CD8-positive, alpha-beta memory T cell (primary cell): Measurements from ENCODE around the gene DTNB. TPM values are rescaled to one million over a fixed set of nuclear protein-coding genes. Genes with fewer than 3 reads are reported as not detected.

ENCODE experiments used
- CTCF ChIA-PET: fragments of 350-600 bp; sonication (Branson Sonifier 250); formaldehyde crosslinking; loops from one replicate; lab custom pipeline; 2021; ENCODE audit warnings: antibody characterized with exemption; lab: Charles Lee
- POLR2A ChIA-PET: fragments of 350-600 bp; sonication (Branson Sonifier 250); formaldehyde crosslinking; loops from one replicate; lab custom pipeline; 2021; ENCODE audit warnings: antibody characterized with exemption; lab: Charles Lee
- DNase-seq, 5 donors: peaks; one replicate each; pipeline versions ENCODE4 v3.0.0 to v3.0.0-alpha.2; 2020 to 2022; ENCODE audit warnings: mixed read lengths in 1 of 5
- H3K27ac ChIP-seq: one replicate; pipeline ENCODE4 v1.7.0; 2013; ENCODE audit warnings: low read depth, mild to moderate bottlenecking, low read length, moderate library complexity
- H3K27me3 ChIP-seq: 2 replicates; pipeline ENCODE4 v1.7.0; 2013; ENCODE audit warnings: low read length, mild to moderate bottlenecking; ENCODE audit not compliant: insufficient read depth, poor library complexity, severe bottlenecking
- H3K36me3 ChIP-seq: 2 replicates; pipeline ENCODE4 v1.7.0; 2013; ENCODE audit warnings: mild to moderate bottlenecking, low read length, moderate library complexity; ENCODE audit not compliant: insufficient read depth
- H3K4me1 ChIP-seq: 2 replicates; pipeline ENCODE4 v1.7.0; 2013; ENCODE audit warnings: mild to moderate bottlenecking, low read length, moderate library complexity; ENCODE audit not compliant: insufficient read depth
- H3K4me3 ChIP-seq: 2 replicates; pipeline ENCODE4 v1.7.0; 2013; ENCODE audit warnings: mild to moderate bottlenecking, low read length
- H3K9me3 ChIP-seq: 2 replicates; pipeline ENCODE4 v1.7.0; 2013; ENCODE audit warnings: mild to moderate bottlenecking, low read length
- H3K27ac Mint-ChIP-seq, 8 donors: one replicate each; pipeline ENCODE4 v1.8.0; 2020 to 2021; ENCODE audit warnings: mixed read lengths in 8 of 8, mild to moderate bottlenecking in 6 of 8, inconsistent platforms in 3 of 8, moderate library complexity in 3 of 8
- H3K27me3 Mint-ChIP-seq, 2 donors: one replicate each; pipeline ENCODE4 v1.8.0; 2020 to 2021; ENCODE audit warnings: mixed read lengths in 2 of 2, mild to moderate bottlenecking in 1 of 2, moderate library complexity in 1 of 2
- H3K36me3 Mint-ChIP-seq, 3 donors: one replicate each; pipeline ENCODE4 v1.8.0; 2020 to 2021; ENCODE audit warnings: mixed read lengths in 3 of 3, inconsistent platforms in 1 of 3, mild to moderate bottlenecking in 1 of 3
- H3K4me1 Mint-ChIP-seq, 3 donors: one replicate each; pipeline ENCODE4 v1.8.0; 2020 to 2021; ENCODE audit warnings: mixed read lengths in 3 of 3, inconsistent platforms in 1 of 3, mild to moderate bottlenecking in 1 of 3
- H3K4me3 Mint-ChIP-seq, 7 donors: one replicate each; pipeline ENCODE4 v1.8.0; 2020 to 2021; ENCODE audit warnings: mixed read lengths in 7 of 7, mild to moderate bottlenecking in 6 of 7, moderate library complexity in 4 of 7, inconsistent platforms in 2 of 7
- H3K9me3 Mint-ChIP-seq, 5 donors: one replicate each; pipeline ENCODE4 v1.8.0; 2020 to 2022; ENCODE audit warnings: mixed read lengths in 5 of 5, mild to moderate bottlenecking in 3 of 5, moderate library complexity in 2 of 5, inconsistent platforms in 1 of 5
- polyA plus RNA-seq: library from polyadenylated mRNA; unstranded; fragments of 300-500 nt; fragmentation: Illumina TruSeq; gene quantifications from one replicate; pipeline ENCODE4 v1.2.3, GENCODE V29; 2021
- total RNA-seq, 2 experiments: library from RNA; stranded (reverse); gene quantifications; one replicate each; pipeline ENCODE4 v1.2.3, GENCODE V29; 2021

DTNB gene
- total and polyA plus RNA-seq, 3 experiments from 2014 or later, result 15.2 to 19.4 (median 16.8) TPM

DNA sequence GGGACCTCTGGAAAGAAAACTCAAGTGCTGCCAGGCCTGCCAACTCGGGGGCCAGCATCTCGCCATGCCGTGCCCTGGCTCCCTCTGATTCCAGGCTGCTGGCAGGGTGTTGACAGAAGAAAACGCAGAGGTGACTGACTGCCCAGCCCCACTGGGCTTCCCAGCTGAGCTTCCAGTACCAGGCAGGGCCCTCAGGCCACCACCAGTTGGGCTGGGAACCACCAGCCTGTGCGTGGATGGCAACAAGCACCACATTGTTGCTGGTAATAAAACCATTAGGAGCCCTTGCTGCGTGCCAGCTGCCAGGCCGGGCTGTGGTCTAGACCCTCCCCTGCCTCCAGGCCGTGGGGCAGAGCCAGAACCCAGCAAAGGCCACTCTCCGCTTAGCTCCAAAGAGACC is 340.8 kb downstream of the DTNB start:
- peak overlapping the region in 5 of 8 donors; percentile 10 to 85 (median 52) for H3K27ac Mint-ChIP-seq
- ChIA-PET CTCF (interaction anchor here (1.4 to 1.9 kb wide), 2 partner anchors 10 to 30 kb away, joined by 3 to 6 read pairs; no protein-coding TSS in a partner anchor), POLR2A (no interaction called here)
- no peaks in the 10 kb centered on the region for H3K9me3 ChIP-seq
- no peaks in the 10 kb centered on the region for H3K36me3 ChIP-seq
- no peaks in the 10 kb centered on the region for H3K27me3 Mint-ChIP-seq
- DNase-seq, result no peak
- no peak overlapping the region for H3K4me3 Mint-ChIP-seq
- no peak overlapping the region for H3K27ac ChIP-seq
- H3K36me3 Mint-ChIP-seq, result peaks cover 4 to 15% (median 8%) of the 10 kb centered on the region in 3 donors
- peaks cover 60 to 73% (median 71%) of the 10 kb centered on the region in 3 donors for H3K4me1 Mint-ChIP-seq
- no peak overlapping the region for H3K4me3 ChIP-seq
- peaks cover 0 to 4% (median 2%) of the 10 kb centered on the region in 5 donors for H3K9me3 Mint-ChIP-seq
- no peaks in the 10 kb centered on the region for H3K27me3 ChIP-seq
- H3K4me1 ChIP-seq, result peaks cover 37% of the 10 kb centered on the region

DNA sequence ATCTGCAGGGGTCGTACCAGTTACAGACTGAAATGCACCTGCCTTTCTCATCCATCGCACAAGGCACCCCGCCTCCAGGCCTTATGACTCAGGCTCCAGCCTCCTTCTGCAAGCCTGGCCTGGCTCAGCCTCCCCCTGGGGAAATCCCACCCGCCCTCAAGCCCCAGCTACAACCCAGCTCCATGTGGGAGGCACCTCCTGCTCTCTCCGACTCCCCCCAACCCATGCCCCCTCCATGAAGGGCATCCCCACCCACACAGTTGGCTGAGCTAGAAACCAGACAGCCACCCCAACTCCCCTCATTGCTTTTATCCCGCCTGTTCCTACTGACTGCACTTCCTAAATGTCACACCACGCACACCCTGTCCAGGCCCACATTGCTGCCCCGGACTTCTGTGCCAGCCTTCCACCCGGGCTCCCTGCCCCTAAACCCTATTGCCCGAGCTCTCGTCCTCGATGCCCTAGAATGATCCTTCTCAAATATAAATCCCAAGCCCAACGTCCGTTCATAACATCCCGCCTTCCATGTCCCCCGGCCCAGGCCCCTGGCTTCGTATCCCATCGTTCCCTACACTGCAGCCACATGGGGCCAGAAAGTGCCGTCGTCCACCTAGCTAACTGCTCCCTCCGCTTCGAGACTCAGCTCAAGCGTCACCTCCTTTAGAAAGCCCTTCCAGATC is 341.6 kb downstream of the DTNB start:
- DNase-seq, result no peak
- H3K36me3 ChIP-seq, result no peaks in the 10 kb centered on the region
- no peak overlapping the region for H3K27ac ChIP-seq
- H3K27me3 Mint-ChIP-seq, result no peaks in the 10 kb centered on the region
- peaks cover 54 to 69% (median 64%) of the 10 kb centered on the region in 3 donors for H3K4me1 Mint-ChIP-seq
- H3K4me3 Mint-ChIP-seq, result peak overlapping the region in 1 of 7 donors; percentile 44
- peak overlapping the region in 5 of 8 donors; percentile 1 to 88 (median 56) for H3K27ac Mint-ChIP-seq
- peaks cover 10 to 21% (median 14%) of the 10 kb centered on the region in 3 donors for H3K36me3 Mint-ChIP-seq
- H3K4me1 ChIP-seq, result peaks cover 30% of the 10 kb centered on the region
- H3K4me3 ChIP-seq, result no peak overlapping the region
- CTCF ChIA-PET, result interaction anchor here (1.9 kb wide), 1 partner anchor 31 kb away, joined by 6 read pairs; no protein-coding TSS in a partner anchor
- peaks cover 0 to 10% (median 8%) of the 10 kb centered on the region in 5 donors for H3K9me3 Mint-ChIP-seq
- no peaks in the 10 kb centered on the region for H3K27me3 ChIP-seq
- peaks cover under 1% of the 10 kb centered on the region for H3K9me3 ChIP-seq
- POLR2A ChIA-PET, result no interaction called here

DNA sequence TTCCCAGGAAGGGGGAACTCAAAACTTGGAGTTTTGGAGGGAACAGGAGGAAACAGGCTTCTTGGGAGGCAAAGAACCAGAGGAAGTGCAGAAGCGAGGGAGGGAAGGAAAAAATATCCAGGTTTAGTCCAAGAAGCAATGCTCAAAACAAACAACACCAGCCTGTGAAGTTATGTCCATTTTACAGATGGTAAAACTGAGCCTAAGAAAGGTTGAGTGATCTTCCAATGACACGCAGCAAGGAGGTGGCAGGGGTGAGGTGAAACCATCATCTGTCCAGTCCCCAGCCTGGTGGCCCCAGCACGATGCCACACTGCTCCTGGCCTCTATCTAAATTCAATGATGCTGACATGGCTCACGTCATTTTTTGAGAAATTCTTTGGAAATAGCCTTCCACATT is 342.4 kb downstream of the DTNB start:
- no peaks in the 10 kb centered on the region for H3K36me3 ChIP-seq
- H3K4me1 ChIP-seq, result peaks cover 25% of the 10 kb centered on the region
- Mint-ChIP-seq H3K36me3 (peaks cover 16 to 24% (median 19%) of the 10 kb centered on the region in 3 donors), H3K4me1 (peaks cover 47 to 62% (median 56%) of the 10 kb centered on the region in 3 donors), H3K4me3 (no peak overlapping the region), H3K9me3 (peaks cover 3 to 14% (median 11%) of the 10 kb centered on the region in 5 donors), H3K27ac (peak overlapping the region in 4 of 8 donors; percentile 29 to 68 (median 50)), H3K27me3 (no peaks in the 10 kb centered on the region)
- no peaks in the 10 kb centered on the region for H3K27me3 ChIP-seq
- DNase-seq, result no peak
- H3K27ac ChIP-seq, result no peak overlapping the region
- H3K9me3 ChIP-seq, result peaks cover 6% of the 10 kb centered on the region
- ChIA-PET POLR2A (no interaction called here), CTCF (interaction anchor here (1.9 kb wide), 1 partner anchor 31 kb away, joined by 6 read pairs; no protein-coding TSS in a partner anchor)
- H3K4me3 ChIP-seq, result no peak overlapping the region

GRCh38 chr2:25330273-25330672 is 343.1 kb downstream of the DTNB start:
- ChIA-PET CTCF (no interaction called here), POLR2A (no interaction called here)
- Histone ChIP-seq H3K4me3 (no peak overlapping the region), H3K9me3 (peaks cover 6% of the 10 kb centered on the region), H3K27me3 (no peaks in the 10 kb centered on the region), H3K27ac (no peak overlapping the region), H3K36me3 (no peaks in the 10 kb centered on the region), H3K4me1 (peaks cover 18% of the 10 kb centered on the region)
- peaks cover 43 to 61% (median 50%) of the 10 kb centered on the region in 3 donors for H3K4me1 Mint-ChIP-seq
- peaks cover 20 to 26% (median 20%) of the 10 kb centered on the region in 3 donors for H3K36me3 Mint-ChIP-seq
- H3K27me3 Mint-ChIP-seq, result no peaks in the 10 kb centered on the region
- peak overlapping the region in 1 of 8 donors; percentile 56 for H3K27ac Mint-ChIP-seq
- H3K4me3 Mint-ChIP-seq, result no peak overlapping the region
- H3K9me3 Mint-ChIP-seq, result peaks cover 3 to 16% (median 14%) of the 10 kb centered on the region in 5 donors
- DNase-seq, result no peak

- H3K27ac Mint-ChIP-seq, result peak overlapping the region in 3 of 8 donors; percentile 15 to 55 (median 32)
- H3K36me3 Mint-ChIP-seq, result peaks cover 20 to 26% (median 20%) of the 10 kb centered on the region in 3 donors
- CTCF ChIA-PET, result interaction anchor here (1.1 to 2.0 kb wide), 2 partner anchors 19 to 48 kb away, joined by 3 to 5 read pairs; no protein-coding TSS in a partner anchor
- Histone ChIP-seq H3K4me3 (no peak overlapping the region), H3K4me1 (peaks cover 10% of the 10 kb centered on the region), H3K9me3 (peaks cover 6% of the 10 kb centered on the region), H3K27me3 (no peaks in the 10 kb centered on the region), H3K36me3 (no peaks in the 10 kb centered on the region), H3K27ac (no peak overlapping the region)
- peak overlapping the region in 1 of 7 donors; percentile 36 for H3K4me3 Mint-ChIP-seq
- peaks cover 3 to 16% (median 14%) of the 10 kb centered on the region in 5 donors for H3K9me3 Mint-ChIP-seq
- peaks cover 40 to 62% (median 48%) of the 10 kb centered on the region in 3 donors for H3K4me1 Mint-ChIP-seq
- DNase-seq, result no peak
- H3K27me3 Mint-ChIP-seq, result no peaks in the 10 kb centered on the region
- POLR2A ChIA-PET, result interaction anchor here (1.5 kb wide), 1 partner anchor 55 kb away, joined by 8 read pairs; no protein-coding TSS in a partner anchor
These were observed 345.0 kb downstream of the DTNB start for GRCh38 chr2:25328152-25329085.

Other genes starting within 250 kb of the DTNB start
- 10 to 100 TPM; 67.5 to 72.7 TPM for gene ASXL2, start 204.9 kb upstream of the DTNB start, total RNA-seq
- 10.9 TPM for gene ASXL2, start 204.9 kb upstream of the DTNB start, polyA plus RNA-seq